SU-DHL-6 (cell line): Measurements from ENCODE around the gene LELP1.

Experiments
- H2AFZ ChIP-seq: fragments of 200-600 bp; sonication (generic); 2 replicates; pipeline ENCODE4 v1.6.1; 2014; ENCODE audit warnings: low read depth, mild to moderate bottlenecking, moderate library complexity, mixed read lengths, antibody characterized with exemption, low read length; ENCODE audit not compliant: severe bottlenecking
- H3F3A ChIP-seq: fragments of 200-600 bp; shearing (Covaris generic); 2 replicates; pipeline ENCODE4 v1.6.0; 2016; ENCODE audit warnings: antibody characterized with exemption, mild to moderate bottlenecking; ENCODE audit not compliant: insufficient read depth
- H3K27ac ChIP-seq: fragments of 200-600 bp; sonication (generic); 2 replicates; pipeline ENCODE4 v1.5.1; 2016; ENCODE audit warnings: low read depth, mild to moderate bottlenecking, low read length, moderate library complexity, mixed read lengths
- H3K27me3 ChIP-seq: fragments of 200-600 bp; sonication (generic), shearing (Covaris generic); 2 replicates; pipeline ENCODE4 v1.6.0; 2014; ENCODE audit warnings: mild to moderate bottlenecking, low read length
- H3K36me3 ChIP-seq: fragments of 200-600 bp; sonication (generic); 2 replicates; pipeline ENCODE4 v1.6.1; 2014; ENCODE audit warnings: mild to moderate bottlenecking, low read length, mixed read lengths
- H3K4me2 ChIP-seq: fragments of 300-600, 200-600 bp; shearing (Covaris generic), sonication (generic); 2 replicates; pipeline ENCODE4 v1.6.0; 2014; ENCODE audit warnings: low read length, low read depth, mild to moderate bottlenecking; ENCODE audit not compliant: poor library complexity, severe bottlenecking
- H3K4me3 ChIP-seq: fragments of 200-600 bp; sonication (generic); 2 replicates; pipeline ENCODE4 v1.5.1; 2014; ENCODE audit warnings: antibody characterized with exemption, low read length, mild to moderate bottlenecking, mixed read lengths; ENCODE audit not compliant: insufficient read depth, poor library complexity, severe bottlenecking
- H3K79me2 ChIP-seq: fragments of 200-600 bp; sonication (generic); 2 replicates; pipeline ENCODE4 v1.6.1; 2014; ENCODE audit warnings: mild to moderate bottlenecking, low read length, moderate library complexity; ENCODE audit not compliant: insufficient read depth
- H3K9ac ChIP-seq: fragments of 200-600 bp; sonication (generic); 2 replicates; pipeline ENCODE4 v1.7.0; 2014; ENCODE audit warnings: mild to moderate bottlenecking, low read length
- H3K9me2 ChIP-seq: fragments of 200-600 bp; sonication (generic); replicated peaks from 2 replicates; pipeline ENCODE4 v1.6.1; 2014; ENCODE audit warnings: low read length; ENCODE audit not compliant: insufficient read depth
- H3K9me3 ChIP-seq: fragments of 200-600 bp; sonication (generic); 2 replicates; pipeline ENCODE4 v1.6.1; 2014; ENCODE audit warnings: low read length, mixed read lengths; ENCODE audit not compliant: insufficient read depth
- H4K20me1 ChIP-seq: fragments of 200-600 bp; sonication (generic); 2 replicates; pipeline ENCODE4 v1.6.1; 2014; ENCODE audit warnings: low read depth, mild to moderate bottlenecking, antibody characterized with exemption, low read length, moderate library complexity, mixed read lengths
- CTCF ChIP-seq: fragments of 200-600 bp; sonication (generic); IDR thresholded peaks from one replicate; pipeline ENCODE4 v1.5.1; 2017; ENCODE audit warnings: antibody characterized with exemption, mild to moderate bottlenecking, low read length, moderate library complexity; ENCODE audit not compliant: insufficient read depth, poor library complexity, severe bottlenecking
- EZH2phosphoT487 ChIP-seq: fragments of 200-600 bp; sonication (generic), shearing (Covaris generic); conservative IDR thresholded peaks from 2 replicates; pipeline ENCODE4 v1.6.1; 2018; ENCODE audit warnings: mild to moderate bottlenecking, antibody characterized with exemption, low read length, moderate library complexity, mixed read lengths

The LELP1 gene

GRCh38 chr1:153212201-153212600 lies 9.0 kb downstream of the LELP1 start:
- H3K27ac ChIP-seq = no peak overlapping the region
- no peaks in the 10 kb centered on the region for H3K9me2 ChIP-seq
- no peaks in the 10 kb centered on the region for H3K36me3 ChIP-seq
- no peak for TF ChIP-seq CTCF
- TF ChIP-seq EZH2phosphoT487 = no peak
- H3K27me3 ChIP-seq = no peaks in the 10 kb centered on the region
- no peaks in the 10 kb centered on the region for H3F3A ChIP-seq
- H3K4me3 ChIP-seq = no peak overlapping the region
- no peak overlapping the region for H3K4me2 ChIP-seq
- no peak overlapping the region for H2AFZ ChIP-seq
- H3K9ac ChIP-seq = no peak overlapping the region
- no peaks in the 10 kb centered on the region for H3K79me2 ChIP-seq
- H3K9me3 ChIP-seq = no peaks in the 10 kb centered on the region
- H4K20me1 ChIP-seq = no peaks in the 10 kb centered on the region

- Histone ChIP-seq H3K79me2 (no peaks in the 10 kb centered on the region), H3K9me2 (no peaks in the 10 kb centered on the region), H3K4me2 (no peak overlapping the region), H2AFZ (no peak overlapping the region), H3K4me3 (no peak overlapping the region), H3K27ac (no peak overlapping the region), H3K27me3 (no peaks in the 10 kb centered on the region), H4K20me1 (no peaks in the 10 kb centered on the region), H3K36me3 (no peaks in the 10 kb centered on the region), H3K9ac (no peak overlapping the region), H3F3A (no peaks in the 10 kb centered on the region), H3K9me3 (no peaks in the 10 kb centered on the region)
- TF ChIP-seq CTCF (no peak), EZH2phosphoT487 (no peak)
Measured at GRCh38 chr1:153213519-153213918, 10.3 kb downstream of the LELP1 start.

- H3K9ac ChIP-seq = no peak within 1 kb of the TSS
- H2AFZ ChIP-seq = no peak within 1 kb of the TSS
- TF ChIP-seq EZH2phosphoT487 = no peak
- TF ChIP-seq CTCF = no peak
- H3K27ac ChIP-seq = no peak within 1 kb of the TSS
- H3K79me2 ChIP-seq = no peaks in the 10 kb centered on the region
- no peaks in the 10 kb centered on the region for H3F3A ChIP-seq
- no peak within 1 kb of the TSS for H3K4me3 ChIP-seq
- H3K4me2 ChIP-seq = no peak within 1 kb of the TSS
- no peaks in the 10 kb centered on the region for H4K20me1 ChIP-seq
- H3K9me3 ChIP-seq = no peaks in the 10 kb centered on the region
- no peaks in the 10 kb centered on the region for H3K9me2 ChIP-seq
- H3K36me3 ChIP-seq = no peaks in the 10 kb centered on the region
- no peaks in the 10 kb centered on the region for H3K27me3 ChIP-seq
Measured at GRCh38 chr1:153217212-153217611, 14.0 kb downstream of the LELP1 start, which contains the start of gene PRR9. Gene PRR9, plus strand, starts transcription at chr1:153217584. Its CDS starts 561 bp downstream, at chr1:153218145.
